Measurements from ENCODE around the gene CHD9NB.
"Not testable (repeated sequence)": the region's sequence is repeated elsewhere in the genome, so short reads cannot be mapped to it uniquely, and the experiment has no call there.

DNA sequence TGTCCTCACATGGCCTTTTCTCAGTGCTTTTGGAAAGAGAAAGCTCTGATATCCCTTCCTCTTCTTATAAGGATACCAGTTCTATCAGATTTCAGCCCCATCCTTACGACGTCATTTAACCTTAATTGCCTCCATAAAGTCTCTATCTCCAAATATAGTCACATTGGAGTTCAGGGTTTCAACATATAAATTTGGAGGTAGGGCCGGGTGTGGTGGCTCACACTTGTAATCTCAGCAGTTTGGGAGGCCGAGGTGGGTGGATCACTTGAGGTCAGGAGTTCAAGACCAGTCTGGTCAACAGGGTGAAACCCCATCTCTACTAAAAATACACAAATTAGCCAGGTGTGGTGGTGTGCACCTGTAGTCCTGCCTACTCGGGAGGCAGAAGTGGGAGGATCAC lies 5.2 kb downstream of the CHD9NB start:
- TF ChIP-seq, protein P1, sequence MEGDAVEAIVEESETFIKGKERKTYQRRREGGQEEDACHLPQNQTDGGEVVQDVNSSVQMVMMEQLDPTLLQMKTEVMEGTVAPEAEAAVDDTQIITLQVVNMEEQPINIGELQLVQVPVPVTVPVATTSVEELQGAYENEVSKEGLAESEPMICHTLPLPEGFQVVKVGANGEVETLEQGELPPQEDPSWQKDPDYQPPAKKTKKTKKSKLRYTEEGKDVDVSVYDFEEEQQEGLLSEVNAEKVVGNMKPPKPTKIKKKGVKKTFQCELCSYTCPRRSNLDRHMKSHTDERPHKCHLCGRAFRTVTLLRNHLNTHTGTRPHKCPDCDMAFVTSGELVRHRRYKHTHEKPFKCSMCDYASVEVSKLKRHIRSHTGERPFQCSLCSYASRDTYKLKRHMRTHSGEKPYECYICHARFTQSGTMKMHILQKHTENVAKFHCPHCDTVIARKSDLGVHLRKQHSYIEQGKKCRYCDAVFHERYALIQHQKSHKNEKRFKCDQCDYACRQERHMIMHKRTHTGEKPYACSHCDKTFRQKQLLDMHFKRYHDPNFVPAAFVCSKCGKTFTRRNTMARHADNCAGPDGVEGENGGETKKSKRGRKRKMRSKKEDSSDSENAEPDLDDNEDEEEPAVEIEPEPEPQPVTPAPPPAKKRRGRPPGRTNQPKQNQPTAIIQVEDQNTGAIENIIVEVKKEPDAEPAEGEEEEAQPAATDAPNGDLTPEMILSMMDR (IDR thresholded peaks at IDR 0.05; ENCODE audit: poor library complexity), result not testable (repeated sequence)
- not testable (repeated sequence) for TF ChIP-seq EZH2 (IDR thresholded peaks at IDR 0.05; ENCODE audit: borderline replicate concordance); EZH2phosphoT487 (IDR thresholded peaks at IDR 0.05; ENCODE audit: low read depth, severe bottlenecking, unreplicated experiment)
